Tibial artery (tissue), 4 donors: ENCODE measurements around the gene NCKAP5.

Experiments
- DNase-seq, 2 donors: peaks; one replicate each; pipeline ENCODE4 v3.0.0-alpha.2; 2019
- H3K27ac ChIP-seq, 2 donors: fragments of 200-600 bp; sonication (generic) in 1 of 2; 1 replicate in 1 of 2; 2 replicates in 1 of 2; pipeline ENCODE4 v1.5.1; 2018 to 2019; ENCODE audit warnings: mild to moderate bottlenecking in 1 of 2
- H3K27me3 ChIP-seq, 2 donors: fragments of 200-600 bp; sonication (generic) in 1 of 2; one replicate each; pipeline versions ENCODE4 v1.5.1 to v1.6.0; 2016 to 2019
- H3K36me3 ChIP-seq, 3 donors: fragments of 200-600 bp; sonication (generic) in 2 of 3; one replicate each; pipeline ENCODE4 v1.5.1; 2016 to 2019; ENCODE audit warnings: mild to moderate bottlenecking in 2 of 3
- H3K4me1 ChIP-seq, 4 donors: fragments of 200-600 bp; sonication (generic) in 2 of 4; 1 replicate in 3 of 4; 2 replicates in 1 of 4; pipeline ENCODE4 v1.5.1; 2016 to 2019
- H3K4me3 ChIP-seq, 2 donors: fragments of 200-600 bp; sonication (generic) in 1 of 2; 1 replicate in 1 of 2; 2 replicates in 1 of 2; pipeline ENCODE4 v1.5.1; 2018 to 2019; ENCODE audit warnings: mild to moderate bottlenecking in 2 of 2
- H3K9me3 ChIP-seq, 3 donors: fragments of 200-600 bp; sonication (generic) in 1 of 3; one replicate each; pipeline ENCODE4 v1.5.1; 2016 to 2019
- intact Hi-C: fragments of 100-400 bp; cut with DNase I; formaldehyde crosslinking; loops from one replicate; pipeline ENCODE4 v1.15.0; 2023; ENCODE audit warnings: low total_unique reads
- TF ChIP-seq, protein P1 (sequence below), 2 experiments: fragments of 200-600 bp in 1 of 2; fragments of 450-650 bp in 1 of 2; IDR thresholded peaks; one replicate each; pipeline ENCODE4 v1.5.1; 2017 to 2019; ENCODE audit warnings: antibody characterized with exemption in 2 of 2, mild to moderate bottlenecking in 1 of 2, moderate library complexity in 1 of 2

NCKAP5 gene

DNA sequence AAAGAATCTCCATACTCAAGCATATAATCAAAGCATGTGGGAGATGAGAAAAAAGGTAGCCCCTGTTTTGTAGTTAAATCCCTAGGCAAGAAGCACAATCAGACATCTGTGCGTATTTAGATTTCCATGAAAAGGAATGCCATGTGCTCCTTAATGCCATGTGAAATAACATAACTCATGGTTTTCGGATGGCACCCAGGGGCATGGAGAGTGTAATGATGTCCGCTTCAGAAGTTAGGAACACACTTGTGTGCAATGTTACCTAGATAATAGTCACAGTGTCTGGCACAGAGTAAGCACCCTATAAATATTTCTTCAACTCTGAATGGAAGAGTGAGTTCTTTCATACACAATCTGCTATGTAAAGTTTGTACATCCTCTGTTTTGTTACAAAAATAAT lies 197.0 kb downstream of the NCKAP5 start:
- H3K4me3 ChIP-seq: no peak overlapping the region
- no peaks in the 10 kb centered on the region for H3K36me3 ChIP-seq
- no peaks in the 10 kb centered on the region for H3K9me3 ChIP-seq
- intact Hi-C loops: no loop called here
- no peaks in the 10 kb centered on the region for H3K4me1 ChIP-seq
- no peaks in the 10 kb centered on the region for H3K27me3 ChIP-seq
- H3K27ac ChIP-seq: no peak overlapping the region
- no peak for DNase-seq
- TF ChIP-seq, protein P1, sequence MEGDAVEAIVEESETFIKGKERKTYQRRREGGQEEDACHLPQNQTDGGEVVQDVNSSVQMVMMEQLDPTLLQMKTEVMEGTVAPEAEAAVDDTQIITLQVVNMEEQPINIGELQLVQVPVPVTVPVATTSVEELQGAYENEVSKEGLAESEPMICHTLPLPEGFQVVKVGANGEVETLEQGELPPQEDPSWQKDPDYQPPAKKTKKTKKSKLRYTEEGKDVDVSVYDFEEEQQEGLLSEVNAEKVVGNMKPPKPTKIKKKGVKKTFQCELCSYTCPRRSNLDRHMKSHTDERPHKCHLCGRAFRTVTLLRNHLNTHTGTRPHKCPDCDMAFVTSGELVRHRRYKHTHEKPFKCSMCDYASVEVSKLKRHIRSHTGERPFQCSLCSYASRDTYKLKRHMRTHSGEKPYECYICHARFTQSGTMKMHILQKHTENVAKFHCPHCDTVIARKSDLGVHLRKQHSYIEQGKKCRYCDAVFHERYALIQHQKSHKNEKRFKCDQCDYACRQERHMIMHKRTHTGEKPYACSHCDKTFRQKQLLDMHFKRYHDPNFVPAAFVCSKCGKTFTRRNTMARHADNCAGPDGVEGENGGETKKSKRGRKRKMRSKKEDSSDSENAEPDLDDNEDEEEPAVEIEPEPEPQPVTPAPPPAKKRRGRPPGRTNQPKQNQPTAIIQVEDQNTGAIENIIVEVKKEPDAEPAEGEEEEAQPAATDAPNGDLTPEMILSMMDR (IDR thresholded peaks at IDR 0.05): no peak

DNA sequence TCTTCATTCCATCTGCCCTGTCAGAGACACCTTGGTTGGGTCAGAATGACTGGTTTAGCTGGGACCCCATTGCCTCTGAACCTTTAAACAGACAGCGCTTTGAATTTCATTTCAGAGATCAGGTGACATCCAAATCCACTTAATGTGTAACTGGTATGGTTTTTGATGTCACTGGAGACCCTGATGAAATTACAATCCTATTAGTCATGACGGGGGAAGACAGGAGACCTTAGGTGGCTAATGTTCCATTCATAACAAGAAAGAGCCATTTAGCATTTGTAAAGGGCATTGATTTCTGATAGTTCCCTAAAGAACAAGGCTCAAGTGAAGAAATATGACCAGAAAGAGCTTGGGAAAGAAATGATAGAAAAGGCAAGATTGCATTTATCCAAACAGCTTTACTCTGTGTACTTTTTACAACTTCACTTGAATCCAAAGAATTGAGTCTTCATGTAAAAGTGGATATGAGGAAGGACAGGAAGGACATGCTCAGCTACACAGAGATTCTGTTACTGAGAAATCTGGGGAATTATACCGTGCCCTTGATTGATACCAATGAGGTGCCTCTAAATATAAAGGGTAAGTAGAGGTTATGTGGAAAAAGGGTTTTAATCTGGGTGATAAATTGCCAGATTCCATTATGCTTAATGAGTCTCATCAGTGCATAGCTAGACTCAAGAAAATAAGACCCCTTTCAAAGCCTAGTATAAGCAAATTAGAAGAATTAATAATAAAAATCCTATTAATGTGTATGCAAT lies 198.2 kb downstream of the NCKAP5 start:
- Histone ChIP-seq H3K9me3 (no peaks in the 10 kb centered on the region), H3K36me3 (no peaks in the 10 kb centered on the region), H3K4me1 (no peaks in the 10 kb centered on the region), H3K27me3 (no peaks in the 10 kb centered on the region), H3K27ac (no peak overlapping the region), H3K4me3 (no peak overlapping the region)
- intact Hi-C loops: no loop called here
- no peak for DNase-seq
- TF ChIP-seq, protein P1 (IDR thresholded peaks at IDR 0.05): no peak

DNA sequence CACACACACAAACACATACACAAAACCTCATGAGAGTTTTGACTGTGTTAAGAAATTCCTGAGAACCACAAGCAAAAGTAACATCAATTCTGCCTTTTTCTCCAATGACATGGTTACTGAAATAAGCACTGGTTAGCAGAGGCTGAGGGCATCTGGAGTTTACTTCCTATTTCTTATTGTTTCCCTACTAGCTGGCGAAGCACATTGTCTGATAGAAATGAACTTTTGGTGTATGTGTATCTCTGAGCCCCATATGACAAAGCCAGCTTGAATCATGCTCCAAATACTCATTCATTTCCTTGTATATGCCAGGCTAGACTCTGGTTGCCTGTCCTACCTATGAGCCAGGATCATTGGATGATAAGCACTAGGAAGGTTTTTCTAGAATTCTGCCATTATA lies 203.1 kb downstream of the NCKAP5 start:
- TF ChIP-seq, protein P1 (IDR thresholded peaks at IDR 0.05): no peak

DNA sequence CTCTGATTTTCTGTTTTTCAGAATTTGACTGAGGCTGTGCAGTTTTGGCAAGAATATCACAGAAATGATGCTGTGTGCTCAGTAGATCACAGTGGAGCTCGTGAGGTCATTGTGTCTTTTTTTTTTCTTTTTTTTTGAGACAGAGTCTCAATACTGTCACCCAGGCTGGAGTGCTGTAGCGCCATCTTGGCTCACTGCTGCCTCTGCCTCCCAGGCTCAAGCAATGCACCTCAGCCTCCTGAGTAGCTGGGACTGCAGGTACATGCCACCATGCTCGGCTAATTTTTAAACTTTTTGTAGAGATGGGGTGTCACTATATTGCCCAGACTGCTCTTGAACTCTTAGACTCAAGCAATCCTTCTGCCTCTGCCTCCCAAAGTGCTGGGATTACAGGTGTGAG lies 203.6 kb downstream of the NCKAP5 start:
- intact Hi-C loops: no loop called here
- no peak overlapping the region for H3K27ac ChIP-seq
- TF ChIP-seq, protein P1 (IDR thresholded peaks at IDR 0.05): no peak
- H3K4me3 ChIP-seq: no peak overlapping the region
- no peaks in the 10 kb centered on the region for H3K4me1 ChIP-seq
- DNase-seq: no peak
- H3K9me3 ChIP-seq: no peaks in the 10 kb centered on the region
- no peaks in the 10 kb centered on the region for H3K36me3 ChIP-seq
- H3K27me3 ChIP-seq: no peaks in the 10 kb centered on the region

More for the DNA sequence above, 203.1 kb downstream of the NCKAP5 start:
- Histone ChIP-seq H3K27me3 (no peaks in the 10 kb centered on the region), H3K36me3 (no peaks in the 10 kb centered on the region), H3K27ac (no peak overlapping the region), H3K9me3 (no peaks in the 10 kb centered on the region), H3K4me3 (no peak overlapping the region), H3K4me1 (no peaks in the 10 kb centered on the region)
- intact Hi-C loops: no loop called here
- DNase-seq: no peak

DNA sequence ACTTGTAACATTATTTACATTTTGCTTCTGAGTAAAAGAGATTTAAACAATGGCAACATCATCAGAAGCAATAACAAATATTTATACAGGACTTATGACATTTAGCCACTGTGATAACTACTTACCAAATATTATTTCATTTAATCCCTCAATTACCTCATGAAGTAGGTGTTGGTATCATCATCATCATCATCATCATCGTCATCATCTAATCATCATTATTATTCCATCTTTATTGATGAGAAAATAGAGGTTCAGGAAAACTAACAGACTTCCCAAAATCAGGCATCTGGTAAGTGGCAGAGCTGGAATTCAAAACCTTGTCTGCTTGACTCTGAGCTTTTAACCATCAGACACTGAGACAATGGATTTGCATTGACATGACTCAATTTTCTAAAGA lies 204.4 kb downstream of the NCKAP5 start:
- intact Hi-C loops: no loop called here
- DNase-seq: no peak
- H3K27ac ChIP-seq: no peak overlapping the region
- H3K27me3 ChIP-seq: no peaks in the 10 kb centered on the region
- TF ChIP-seq, protein P1 (IDR thresholded peaks at IDR 0.05): no peak
- no peaks in the 10 kb centered on the region for H3K4me1 ChIP-seq
- no peak overlapping the region for H3K4me3 ChIP-seq
- no peaks in the 10 kb centered on the region for H3K36me3 ChIP-seq
- H3K9me3 ChIP-seq: no peaks in the 10 kb centered on the region
